Bladder microvascular endothelial cell (primary cell): Measurements from ENCODE around the gene ZBTB12. TPM values are rescaled to one million over a fixed set of nuclear protein-coding genes. Genes with fewer than 3 reads are reported as not detected.

ENCODE experiments used
- total RNA-seq: library from RNA; depleted of rRNA; stranded (reverse); fragments of >200 nt; gene quantifications from 2 replicates; pipeline ENCODE4 v1.2.3, GENCODE V29; 2014

The ZBTB12 gene
- total RNA-seq = 1.1 and 5.7 TPM in 2 replicates

GRCh38 chr6:31901953-31902643, at the start of gene ZBTB12:
Gene ZBTB12 (minus strand): TSS chr6:31902086. CDS start chr6:31901305, 781 bp downstream.

GRCh38 chr6:31945507-31946369, 43.9 kb upstream of the ZBTB12 start, which contains the start of gene CFB:
Gene CFB (plus strand): TSS chr6:31946095. CDS start chr6:31946222, 127 bp downstream.

GRCh38 chr6:31927242-31927862, 25.5 kb upstream of the ZBTB12 start, which contains the start of gene C2:
Gene C2 (plus strand): TSS chr6:31927717. CDS start chr6:31927753, 36 bp downstream.

GRCh38 chr6:31897612-31898382, 4.1 kb downstream of the ZBTB12 start, which contains the start of gene EHMT2:
Gene EHMT2 (minus strand): TSS chr6:31897698. CDS start chr6:31897677, 21 bp downstream.

GRCh38 chr6:31878726-31879125, 23.2 kb downstream of the ZBTB12 start, which contains the start of gene SLC44A4:
Gene SLC44A4 (minus strand): TSS chr6:31878997. CDS start chr6:31878980, 17 bp downstream.

GRCh38 chr6:31862344-31863235, 39.3 kb downstream of the ZBTB12 start, which contains the start of gene NEU1:
Gene NEU1 (minus strand): TSS chr6:31862821. CDS start chr6:31862776, 45 bp downstream.

Other genes starting within 250 kb of the ZBTB12 start
- 83.2 and 204 TPM in 2 replicates for gene BAG6, start 249.4 kb downstream of the ZBTB12 start, total RNA-seq
- 0.16 and 0.25 TPM in 2 replicates for gene APOM, start 246.2 kb downstream of the ZBTB12 start, total RNA-seq
- 18.5 and 21.6 TPM in 2 replicates for gene C6orf47, start 241.3 kb downstream of the ZBTB12 start, total RNA-seq
- gene GPANK1, start 237.1 kb downstream of the ZBTB12 start, total RNA-seq = 11.8 and 12.3 TPM in 2 replicates
- 77.5 and 79.2 TPM in 2 replicates for gene CSNK2B, start 236.0 kb downstream of the ZBTB12 start, total RNA-seq
- 1.1 and 5.3 TPM in 2 replicates for gene LY6G5B, start 232.1 kb downstream of the ZBTB12 start, total RNA-seq
- 1.8 and 2.1 TPM in 2 replicates for gene LY6G5C, start 221.0 kb downstream of the ZBTB12 start, total RNA-seq
- 48.6 and 84.4 TPM in 2 replicates for gene ABHD16A, start 198.8 kb downstream of the ZBTB12 start, total RNA-seq
- gene LY6G6F, start 195.2 kb downstream of the ZBTB12 start, total RNA-seq = not detected in 2 replicates
- not detected in 2 replicates for gene LY6G6D, start 186.7 kb downstream of the ZBTB12 start, total RNA-seq
- gene LY6G6C, start 180.3 kb downstream of the ZBTB12 start, total RNA-seq = not detected in 2 replicates
- not detected in 2 replicates for gene MPIG6B, start 178.7 kb downstream of the ZBTB12 start, total RNA-seq
- 86.0 and 129 TPM in 2 replicates for gene DDAH2, start 172.8 kb downstream of the ZBTB12 start, total RNA-seq
- 347 and 730 TPM in 2 replicates for gene CLIC1, start 165.6 kb downstream of the ZBTB12 start, total RNA-seq
- gene MSH5, start 162.1 kb downstream of the ZBTB12 start, total RNA-seq = 4.9 and 5.8 TPM in 2 replicates
- gene SAPCD1, start 139.4 kb downstream of the ZBTB12 start, total RNA-seq = 1.3 and 2.9 TPM in 2 replicates
- gene VWA7, start 124.8 kb downstream of the ZBTB12 start, total RNA-seq = 0.32 and 0.38 TPM in 2 replicates
- 40.8 and 104 TPM in 2 replicates for gene VARS1, start 106.3 kb downstream of the ZBTB12 start, total RNA-seq
- 24.1 and 37.2 TPM in 2 replicates for gene LSM2, start 95.1 kb downstream of the ZBTB12 start, total RNA-seq
- gene HSPA1L, start 86.8 kb downstream of the ZBTB12 start, total RNA-seq = 0.81 and 1.8 TPM in 2 replicates
- 98.4 and 221 TPM in 2 replicates for gene HSPA1A, start 86.5 kb downstream of the ZBTB12 start, total RNA-seq
- gene HSPA1B, start 74.3 kb downstream of the ZBTB12 start, total RNA-seq = 64.1 and 91.7 TPM in 2 replicates
- gene NEU1, start 39.3 kb downstream of the ZBTB12 start, total RNA-seq = 52.0 and 59.4 TPM in 2 replicates
- gene SLC44A4, start 23.1 kb downstream of the ZBTB12 start, total RNA-seq = 0.06 and 0.49 TPM in 2 replicates
- 28.7 and 52.4 TPM in 2 replicates for gene EHMT2, start 4.4 kb downstream of the ZBTB12 start, total RNA-seq
- not detected in 2 replicates for gene C2, start 25.6 kb upstream of the ZBTB12 start, total RNA-seq
- 0.97 and 2.5 TPM in 2 replicates for gene CFB, start 44.0 kb upstream of the ZBTB12 start, total RNA-seq
- 76.4 and 90.9 TPM in 2 replicates for gene NELFE, start 56.9 kb upstream of the ZBTB12 start, total RNA-seq
- 32.7 and 40.9 TPM in 2 replicates for gene SKIC2, start 57.1 kb upstream of the ZBTB12 start, total RNA-seq
- gene DXO, start 70.1 kb upstream of the ZBTB12 start, total RNA-seq = 7.3 and 11.4 TPM in 2 replicates
- gene C4A, start 80.0 kb upstream of the ZBTB12 start, total RNA-seq = 1.5 and 3.1 TPM in 2 replicates
- 0.97 and 2.5 TPM in 2 replicates for gene C4B, start 112.7 kb upstream of the ZBTB12 start, total RNA-seq
- gene CYP21A2, start 136.3 kb upstream of the ZBTB12 start, total RNA-seq = not detected in 2 replicates
- 0.49 and 6.1 TPM in 2 replicates for gene TNXB, start 207.3 kb upstream of the ZBTB12 start, total RNA-seq
- gene ATF6B, start 226.2 kb upstream of the ZBTB12 start, total RNA-seq = 13.1 and 22.2 TPM in 2 replicates
- gene FKBPL, start 228.2 kb upstream of the ZBTB12 start, total RNA-seq = 4.6 and 7.3 TPM in 2 replicates
- gene PRRT1, start 249.9 kb upstream of the ZBTB12 start, total RNA-seq = not detected in 2 replicates